Measurements from ENCODE around the gene LRRC41. TPM values are rescaled to one million over a fixed set of nuclear protein-coding genes. Genes with fewer than 3 reads are reported as not detected.

The LRRC41 gene
- total and polyA plus RNA-seq, 2 of the 13 experiments (the other 11 are each of a cell fraction or from before 2014, with no cell fraction given) = 48.1 to 53.6 TPM

DNA sequence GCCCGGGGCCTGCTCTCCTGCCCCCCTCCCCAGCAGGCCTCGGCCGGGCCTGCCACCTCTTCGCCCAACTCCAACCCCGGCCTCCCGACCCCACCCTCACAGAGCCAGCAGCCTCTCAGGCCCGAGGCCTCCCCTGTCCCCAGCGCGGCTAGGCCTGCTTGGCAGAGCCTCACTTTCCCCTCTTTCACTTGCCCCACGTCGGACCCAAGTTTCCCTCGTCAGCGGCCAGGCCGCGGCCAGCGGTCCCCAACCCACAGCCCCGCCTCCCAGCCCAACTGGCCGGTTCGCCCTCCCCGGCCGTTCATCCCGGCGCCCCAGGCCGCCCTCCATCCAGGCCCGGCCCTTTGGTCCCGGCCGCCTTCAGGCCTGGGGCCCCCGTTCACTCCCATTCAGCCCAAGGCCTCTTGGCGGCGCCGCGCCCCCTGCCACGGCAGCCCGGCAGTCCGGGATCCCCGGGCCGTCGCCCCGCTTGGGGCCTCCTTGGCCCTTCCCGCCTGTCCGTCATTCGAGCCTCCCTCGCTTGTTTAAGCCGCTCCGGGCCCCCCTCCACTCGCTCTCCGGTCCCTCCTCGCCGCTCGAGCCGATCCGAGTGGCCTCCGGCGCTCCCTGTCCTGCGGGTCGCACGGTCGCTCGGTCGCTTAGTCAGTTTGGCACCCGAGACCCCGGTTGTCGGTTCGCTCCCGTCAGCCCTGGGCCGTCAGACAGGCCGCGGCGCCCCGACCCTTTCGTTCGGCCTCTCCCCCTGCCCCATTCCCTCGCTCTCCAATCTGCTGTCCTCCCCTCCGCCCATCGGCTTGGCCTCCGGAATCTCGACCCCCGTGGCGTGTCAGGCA, 1.4 kb downstream of the LRRC41 start (continued):
- TF ChIP-seq ZNF407 (CRISPR knock-in tag; IDR thresholded peaks at IDR 0.05; ENCODE audit: not compliant biosample characterization) = no peak
- TF ChIP-seq MYC (CRISPR knock-in tag; IDR thresholded peaks at IDR 0.05; ENCODE audit: borderline replicate concordance) = peak; percentile 38; the same call in 1 of the 2 replicates
- peak; percentile 74; the same call in 1 of the 2 replicates for TF ChIP-seq ZZZ3 (CRISPR knock-in tag; IDR thresholded peaks at IDR 0.05; ENCODE audit: borderline replicate concordance)
- TF ChIP-seq, protein P1, sequence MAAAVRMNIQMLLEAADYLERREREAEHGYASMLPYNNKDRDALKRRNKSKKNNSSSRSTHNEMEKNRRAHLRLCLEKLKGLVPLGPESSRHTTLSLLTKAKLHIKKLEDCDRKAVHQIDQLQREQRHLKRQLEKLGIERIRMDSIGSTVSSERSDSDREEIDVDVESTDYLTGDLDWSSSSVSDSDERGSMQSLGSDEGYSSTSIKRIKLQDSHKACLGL (CRISPR knock-in tag; IDR thresholded peaks at IDR 0.05) = no peak
- no peak for TF ChIP-seq ZBTB46 (CRISPR knock-in tag; IDR thresholded peaks at IDR 0.05; ENCODE audit: borderline replicate concordance)
- TF ChIP-seq ZNF337 (CRISPR knock-in tag; IDR thresholded peaks at IDR 0.05; ENCODE audit: borderline replicate concordance, low read depth) = no peak
- no peak for TF ChIP-seq HNF4G (IDR thresholded peaks at IDR 0.05; ENCODE audit: borderline replicate concordance, low read depth, low read length)
- TF ChIP-seq HNF4G (CRISPR knock-in tag; IDR thresholded peaks at IDR 0.05; ENCODE audit: borderline replicate concordance, low read depth) = no peak
- peak; percentile 77 for TF ChIP-seq ZNF687 (CRISPR knock-in tag; IDR thresholded peaks at IDR 0.05)
- TF ChIP-seq PRMT3 (CRISPR knock-in tag; IDR thresholded peaks at IDR 0.05; ENCODE audit: borderline replicate concordance, low read depth) = no peak; the same call in 1 of the 2 replicates
